ENCODE results near the gene EDA.

The EDA gene

DNA sequence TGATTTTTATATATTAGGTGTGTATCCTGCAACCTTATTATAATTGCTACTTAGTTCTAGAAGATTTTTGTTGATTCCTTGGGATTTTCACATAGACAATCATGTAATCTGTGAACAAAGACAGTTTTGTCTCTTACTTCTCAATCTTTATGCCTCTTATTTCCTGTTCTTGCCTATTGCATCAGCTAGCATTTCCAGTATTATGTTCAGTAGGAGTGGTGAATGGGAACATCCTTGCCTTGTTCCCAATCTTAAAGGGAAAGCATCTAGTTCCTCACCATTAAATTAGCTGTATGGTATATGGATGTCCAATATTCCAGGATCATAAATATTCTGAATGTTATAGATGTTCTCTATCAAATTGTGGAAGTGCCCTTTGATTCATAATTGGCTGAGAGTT lies 392.0 kb downstream of the EDA start:
- Histone ChIP-seq H3K27me3 (ENCODE audit: control insufficient read depth in 5 of 5, insufficient read depth in 4 of 5, low read length in 5 of 5) (peaks cover 0 to 12% (median 5%) of the 10 kb centered on the region in 5 donors), H3K4me1 (ENCODE audit: control insufficient read depth in 5 of 5, insufficient read depth in 5 of 5, low read length in 5 of 5) (no peaks in the 10 kb centered on the region), H3K4me3 (ENCODE audit: low read depth in 1 of 5, low read length in 5 of 5) (no peak overlapping the region), H3K9me3 (ENCODE audit: control insufficient read depth in 5 of 5, low read length in 5 of 5) (peaks cover 0 to 6% (median 3%) of the 10 kb centered on the region in 5 donors), H3K27ac (ENCODE audit: low read depth, low read length) (no peak overlapping the region), H3K9ac (ENCODE audit: low read length in 5 of 5) (no peak overlapping the region), H3K36me3 (ENCODE audit: control insufficient read depth in 5 of 5, insufficient read depth in 5 of 5, low read length in 5 of 5) (no peaks in the 10 kb centered on the region)

DNA sequence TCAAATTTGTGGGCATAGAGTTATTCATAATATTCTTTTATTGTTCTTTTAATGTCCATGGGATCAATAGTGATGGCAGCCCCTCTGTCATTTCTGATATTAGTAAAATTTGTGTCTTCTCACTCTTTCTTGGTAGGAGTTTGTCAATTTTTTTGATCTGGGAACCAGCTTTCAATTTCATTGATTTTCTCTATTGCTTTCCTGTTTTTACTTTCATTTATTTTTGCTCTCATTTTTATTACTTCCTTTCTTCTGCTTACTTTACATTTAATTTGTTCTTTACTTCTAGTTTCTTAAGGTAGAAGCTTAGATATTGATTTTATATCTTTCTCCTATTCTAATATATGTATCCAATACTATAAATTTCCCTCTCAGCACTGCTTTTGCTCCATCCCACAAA lies 393.1 kb downstream of the EDA start:
- H3K27me3 ChIP-seq (ENCODE audit: control insufficient read depth in 5 of 5, insufficient read depth in 4 of 5, low read length in 5 of 5) = peaks cover 6 to 21% (median 11%) of the 10 kb centered on the region in 5 donors
- H3K4me1 ChIP-seq (ENCODE audit: control insufficient read depth in 5 of 5, insufficient read depth in 5 of 5, low read length in 5 of 5) = no peaks in the 10 kb centered on the region
- no peak overlapping the region for H3K27ac ChIP-seq (ENCODE audit: low read depth, low read length)
- H3K9me3 ChIP-seq (ENCODE audit: control insufficient read depth in 5 of 5, low read length in 5 of 5) = peaks cover 0 to 6% (median 3%) of the 10 kb centered on the region in 5 donors
- H3K4me3 ChIP-seq (ENCODE audit: low read depth in 1 of 5, low read length in 5 of 5) = no peak overlapping the region
- H3K36me3 ChIP-seq (ENCODE audit: control insufficient read depth in 5 of 5, insufficient read depth in 5 of 5, low read length in 5 of 5) = no peaks in the 10 kb centered on the region
- H3K9ac ChIP-seq (ENCODE audit: low read length in 5 of 5) = no peak overlapping the region

DNA sequence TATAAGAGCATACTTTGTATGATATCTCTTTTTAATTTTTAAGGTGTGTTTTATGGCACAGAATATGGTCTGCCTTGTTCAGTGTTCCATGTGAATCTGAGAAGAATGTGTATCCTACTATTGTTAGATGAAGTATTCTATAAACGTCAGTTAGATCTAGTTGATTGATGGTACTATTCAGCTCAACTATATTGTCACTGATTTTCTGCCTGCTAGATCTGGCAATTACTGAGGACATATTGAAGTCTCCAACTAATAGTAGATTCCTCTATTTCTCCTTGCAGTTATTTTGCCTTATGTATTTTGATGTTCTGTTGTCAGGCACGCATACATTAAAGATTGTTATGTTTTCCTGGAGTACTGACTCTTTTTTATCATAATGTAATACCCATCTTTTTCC lies 394.1 kb downstream of the EDA start:
- peaks cover 0 to 1% (median 0%) of the 10 kb centered on the region in 5 donors for H3K4me1 ChIP-seq (ENCODE audit: control insufficient read depth in 5 of 5, insufficient read depth in 5 of 5, low read length in 5 of 5)
- H3K27me3 ChIP-seq (ENCODE audit: control insufficient read depth in 5 of 5, insufficient read depth in 4 of 5, low read length in 5 of 5) = peaks cover 6 to 25% (median 11%) of the 10 kb centered on the region in 5 donors
- H3K27ac ChIP-seq (ENCODE audit: low read depth, low read length) = no peak overlapping the region
- no peak overlapping the region for H3K9ac ChIP-seq (ENCODE audit: low read length in 5 of 5)
- H3K36me3 ChIP-seq (ENCODE audit: control insufficient read depth in 5 of 5, insufficient read depth in 5 of 5, low read length in 5 of 5) = no peaks in the 10 kb centered on the region
- peaks cover 0 to 6% (median 3%) of the 10 kb centered on the region in 5 donors for H3K9me3 ChIP-seq (ENCODE audit: control insufficient read depth in 5 of 5, low read length in 5 of 5)
- no peak overlapping the region for H3K4me3 ChIP-seq (ENCODE audit: low read depth in 1 of 5, low read length in 5 of 5)

DNA sequence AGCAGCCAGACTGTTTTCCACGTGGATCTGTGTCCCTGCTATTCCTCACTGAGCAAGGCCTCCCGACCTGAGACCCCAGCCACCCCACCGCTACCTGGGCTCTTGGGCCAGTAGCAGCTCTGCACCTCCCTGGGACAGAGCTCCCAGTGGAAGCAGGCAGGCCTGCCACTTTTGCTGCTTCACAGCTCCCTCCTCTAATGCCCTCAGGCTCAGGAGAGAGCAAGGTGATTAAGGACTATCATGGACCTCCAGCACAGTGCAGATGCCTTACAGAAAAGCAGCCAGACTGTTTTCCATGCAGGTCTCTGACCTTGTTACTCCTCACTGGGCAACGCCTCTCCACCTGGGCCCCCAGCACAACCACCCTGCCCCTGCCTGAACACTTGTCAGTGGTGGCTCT lies 396.8 kb downstream of the EDA start:
- Histone ChIP-seq H3K36me3 (ENCODE audit: control insufficient read depth in 5 of 5, insufficient read depth in 5 of 5, low read length in 5 of 5) (no peaks in the 10 kb centered on the region), H3K4me1 (ENCODE audit: control insufficient read depth in 5 of 5, insufficient read depth in 5 of 5, low read length in 5 of 5) (peaks cover 0 to 1% (median 0%) of the 10 kb centered on the region in 5 donors), H3K4me3 (ENCODE audit: low read depth in 1 of 5, low read length in 5 of 5) (no peak overlapping the region), H3K27ac (ENCODE audit: low read depth, low read length) (no peak overlapping the region), H3K9ac (ENCODE audit: low read length in 5 of 5) (no peak overlapping the region), H3K27me3 (ENCODE audit: control insufficient read depth in 5 of 5, insufficient read depth in 4 of 5, low read length in 5 of 5) (peaks cover 6 to 23% (median 11%) of the 10 kb centered on the region in 5 donors), H3K9me3 (ENCODE audit: control insufficient read depth in 5 of 5, low read length in 5 of 5) (peaks cover 0 to 4% (median 0%) of the 10 kb centered on the region in 5 donors)

DNA sequence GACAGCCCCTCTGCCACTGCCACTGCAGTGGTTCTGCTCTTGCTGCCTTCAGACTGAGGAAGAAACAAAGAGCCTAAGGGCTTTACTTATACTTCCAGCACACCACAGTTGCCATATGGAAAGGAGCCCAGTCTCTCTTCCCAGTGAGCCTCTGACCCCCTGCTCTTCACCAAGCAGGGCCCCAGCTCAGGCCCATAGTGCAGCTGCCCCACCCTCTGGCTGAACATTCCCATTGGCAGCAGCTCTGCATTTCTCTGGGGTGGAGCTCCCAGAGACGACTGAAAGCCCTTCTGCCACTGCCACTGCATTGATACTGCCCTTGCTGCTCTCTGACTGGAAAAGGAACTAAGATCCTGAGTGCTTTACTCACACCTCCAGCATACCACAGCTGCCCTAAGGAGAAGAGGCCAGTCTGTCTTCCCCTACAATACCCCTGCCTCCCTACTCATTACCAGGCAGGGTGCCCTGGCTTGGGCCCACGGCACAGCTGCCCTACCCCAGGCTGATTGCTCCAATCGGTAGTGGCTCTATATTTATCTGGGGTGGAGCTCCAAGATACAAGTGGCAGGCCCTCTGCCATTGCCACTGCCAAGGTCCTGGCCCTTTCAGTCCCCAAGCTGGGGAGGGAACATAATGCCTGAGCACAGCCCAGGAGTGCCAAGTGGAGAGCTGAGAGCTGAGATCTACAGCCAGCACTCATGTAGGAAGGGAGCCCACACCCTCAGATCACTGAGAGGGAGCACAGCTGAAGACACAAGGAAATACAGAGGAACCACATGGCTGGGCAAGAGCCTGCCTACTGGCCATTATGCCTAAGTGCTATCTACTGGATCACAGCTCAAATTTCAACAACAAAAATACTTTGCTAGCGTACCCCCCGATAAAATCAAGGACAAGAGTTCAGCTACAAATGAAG lies 397.8 kb downstream of the EDA start:
- Histone ChIP-seq H3K27ac (ENCODE audit: low read depth, low read length) (no peak overlapping the region), H3K4me1 (ENCODE audit: control insufficient read depth in 5 of 5, insufficient read depth in 5 of 5, low read length in 5 of 5) (peaks cover 0 to 1% (median 0%) of the 10 kb centered on the region in 5 donors), H3K9ac (ENCODE audit: low read length in 5 of 5) (no peak overlapping the region), H3K4me3 (ENCODE audit: low read depth in 1 of 5, low read length in 5 of 5) (no peak overlapping the region), H3K27me3 (ENCODE audit: control insufficient read depth in 5 of 5, insufficient read depth in 4 of 5, low read length in 5 of 5) (peaks cover 6 to 23% (median 11%) of the 10 kb centered on the region in 5 donors), H3K9me3 (ENCODE audit: control insufficient read depth in 5 of 5, low read length in 5 of 5) (peaks cover 0 to 11% (median 0%) of the 10 kb centered on the region in 5 donors), H3K36me3 (ENCODE audit: control insufficient read depth in 5 of 5, insufficient read depth in 5 of 5, low read length in 5 of 5) (no peaks in the 10 kb centered on the region)

DNA sequence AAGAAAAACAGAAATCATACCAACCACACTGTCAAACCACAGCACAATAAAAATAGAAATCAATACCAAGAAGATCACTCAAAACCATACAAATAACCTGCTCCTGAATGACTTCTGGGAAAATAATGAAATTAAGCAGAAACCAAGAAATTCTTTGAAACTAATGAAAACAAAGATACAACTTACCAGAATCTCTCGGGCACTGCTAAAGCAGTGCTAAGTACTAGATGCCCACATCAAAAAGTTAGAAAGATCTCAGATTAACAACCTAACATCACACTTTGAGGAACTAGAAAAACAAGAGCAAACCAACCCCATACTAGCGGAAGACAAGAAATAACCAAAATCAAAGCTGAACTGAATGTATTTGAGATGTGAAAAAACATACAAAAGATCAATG lies 400.6 kb downstream of the EDA start:
- Histone ChIP-seq H3K27ac (ENCODE audit: low read depth, low read length) (no peak overlapping the region), H3K4me1 (ENCODE audit: control insufficient read depth in 5 of 5, insufficient read depth in 5 of 5, low read length in 5 of 5) (peaks cover 0 to 1% (median 0%) of the 10 kb centered on the region in 5 donors), H3K36me3 (ENCODE audit: control insufficient read depth in 5 of 5, insufficient read depth in 5 of 5, low read length in 5 of 5) (no peaks in the 10 kb centered on the region), H3K9me3 (ENCODE audit: control insufficient read depth in 5 of 5, low read length in 5 of 5) (peaks cover 0 to 11% (median 3%) of the 10 kb centered on the region in 5 donors), H3K4me3 (ENCODE audit: low read depth in 1 of 5, low read length in 5 of 5) (no peak overlapping the region), H3K9ac (ENCODE audit: low read length in 5 of 5) (no peak overlapping the region), H3K27me3 (ENCODE audit: control insufficient read depth in 5 of 5, insufficient read depth in 4 of 5, low read length in 5 of 5) (peaks cover 6 to 22% (median 11%) of the 10 kb centered on the region in 5 donors)

DNA sequence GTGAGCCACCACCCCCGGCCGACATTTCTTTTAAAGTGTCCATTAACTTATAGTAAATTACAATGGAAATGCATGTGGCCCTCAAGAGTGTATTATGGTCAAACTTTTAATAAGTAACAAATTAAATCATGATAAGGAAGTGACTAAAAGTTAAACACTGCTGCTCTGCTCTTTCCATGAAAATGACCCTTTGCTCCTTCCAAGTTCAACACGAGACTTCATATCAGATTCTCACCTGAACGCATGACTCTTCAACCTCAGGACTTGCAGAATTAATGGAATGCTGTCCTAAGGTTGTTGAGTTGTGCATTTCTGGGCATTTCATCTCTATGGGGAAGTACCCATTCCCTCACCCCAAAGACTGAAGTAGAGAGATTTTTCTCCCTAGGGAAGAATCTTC lies 406.7 kb downstream of the EDA start:
- Histone ChIP-seq H3K9ac (ENCODE audit: low read length in 5 of 5) (no peak overlapping the region), H3K9me3 (ENCODE audit: control insufficient read depth in 5 of 5, low read length in 5 of 5) (peaks cover 0 to 9% (median 3%) of the 10 kb centered on the region in 5 donors), H3K27me3 (ENCODE audit: control insufficient read depth in 5 of 5, insufficient read depth in 4 of 5, low read length in 5 of 5) (peaks cover 0 to 9% (median 5%) of the 10 kb centered on the region in 5 donors), H3K4me3 (ENCODE audit: low read depth in 1 of 5, low read length in 5 of 5) (no peak overlapping the region), H3K36me3 (ENCODE audit: control insufficient read depth in 5 of 5, insufficient read depth in 5 of 5, low read length in 5 of 5) (no peaks in the 10 kb centered on the region), H3K27ac (ENCODE audit: low read depth, low read length) (no peak overlapping the region), H3K4me1 (ENCODE audit: control insufficient read depth in 5 of 5, insufficient read depth in 5 of 5, low read length in 5 of 5) (peaks cover 0 to 8% (median 0%) of the 10 kb centered on the region in 5 donors)

DNA sequence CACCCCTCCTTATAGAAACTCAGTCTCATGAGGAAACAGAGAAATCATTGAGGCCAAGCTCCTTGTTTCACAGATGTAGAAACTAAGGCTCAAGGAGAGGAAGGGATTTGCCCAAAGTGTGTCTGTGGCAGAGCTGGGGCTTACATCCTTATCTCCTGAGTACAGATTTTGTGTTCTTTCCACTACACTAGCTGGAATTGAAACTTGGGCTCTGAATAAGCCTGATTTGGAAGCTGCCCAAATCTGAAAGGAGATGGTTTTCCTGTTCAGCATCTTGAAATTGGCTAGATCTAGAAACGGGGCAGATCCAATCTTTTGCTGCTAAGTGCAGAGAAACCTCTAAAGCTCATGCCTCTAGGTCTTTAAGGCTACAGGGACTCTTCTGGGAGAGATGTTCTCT lies 409.6 kb downstream of the EDA start:
- Histone ChIP-seq H3K9me3 (ENCODE audit: control insufficient read depth in 5 of 5, low read length in 5 of 5) (no peaks in the 10 kb centered on the region), H3K36me3 (ENCODE audit: control insufficient read depth in 5 of 5, insufficient read depth in 5 of 5, low read length in 5 of 5) (no peaks in the 10 kb centered on the region), H3K4me1 (ENCODE audit: control insufficient read depth in 5 of 5, insufficient read depth in 5 of 5, low read length in 5 of 5) (peaks cover 0 to 8% (median 0%) of the 10 kb centered on the region in 5 donors), H3K9ac (ENCODE audit: low read length in 5 of 5) (no peak overlapping the region), H3K27me3 (ENCODE audit: control insufficient read depth in 5 of 5, insufficient read depth in 4 of 5, low read length in 5 of 5) (peaks cover 0 to 17% (median 15%) of the 10 kb centered on the region in 5 donors), H3K4me3 (ENCODE audit: low read depth in 1 of 5, low read length in 5 of 5) (no peak overlapping the region), H3K27ac (ENCODE audit: low read depth, low read length) (no peak overlapping the region)

DNA sequence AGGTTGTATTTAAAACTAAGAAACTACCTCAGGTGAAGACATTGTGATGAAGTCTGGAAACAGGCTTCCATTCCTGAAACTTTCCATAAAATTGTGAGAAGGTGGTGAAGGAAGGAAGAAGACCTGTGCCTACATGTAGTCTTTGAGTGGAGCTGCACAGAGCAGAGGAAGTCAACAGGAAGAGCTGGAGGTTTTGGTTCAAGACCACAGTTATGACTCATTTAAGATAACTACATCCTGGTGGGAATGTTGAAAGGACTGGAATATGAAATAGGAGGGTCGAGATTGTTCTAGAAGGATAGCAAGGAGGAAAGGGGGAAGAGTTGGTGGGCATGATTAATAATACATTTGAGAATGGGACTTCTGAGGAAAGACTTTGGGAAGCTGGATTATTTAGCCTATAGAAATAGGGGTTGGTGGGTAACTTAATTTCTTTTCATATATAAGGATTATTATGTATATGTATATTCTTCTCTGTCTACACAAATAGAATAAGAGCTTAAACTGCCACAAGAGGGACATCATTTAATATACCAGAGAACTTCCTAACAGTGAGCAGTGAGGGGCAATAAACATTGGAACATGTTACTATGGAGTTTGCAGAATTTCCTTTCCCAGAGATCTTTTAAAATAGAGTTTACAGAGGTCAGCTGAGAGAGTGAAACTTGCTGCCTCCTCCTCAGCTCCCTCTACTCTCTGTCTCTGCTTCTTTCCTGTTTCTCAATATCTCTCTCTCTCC lies 410.4 kb downstream of the EDA start:
- Histone ChIP-seq H3K4me1 (ENCODE audit: control insufficient read depth in 5 of 5, insufficient read depth in 5 of 5, low read length in 5 of 5) (peaks cover 0 to 8% (median 0%) of the 10 kb centered on the region in 5 donors), H3K27ac (ENCODE audit: low read depth, low read length) (no peak overlapping the region), H3K9me3 (ENCODE audit: control insufficient read depth in 5 of 5, low read length in 5 of 5) (no peaks in the 10 kb centered on the region), H3K9ac (ENCODE audit: low read length in 5 of 5) (no peak overlapping the region), H3K4me3 (ENCODE audit: low read depth in 1 of 5, low read length in 5 of 5) (no peak overlapping the region), H3K27me3 (ENCODE audit: control insufficient read depth in 5 of 5, insufficient read depth in 4 of 5, low read length in 5 of 5) (peaks cover 0 to 17% (median 15%) of the 10 kb centered on the region in 5 donors), H3K36me3 (ENCODE audit: control insufficient read depth in 5 of 5, insufficient read depth in 5 of 5, low read length in 5 of 5) (no peaks in the 10 kb centered on the region)

DNA sequence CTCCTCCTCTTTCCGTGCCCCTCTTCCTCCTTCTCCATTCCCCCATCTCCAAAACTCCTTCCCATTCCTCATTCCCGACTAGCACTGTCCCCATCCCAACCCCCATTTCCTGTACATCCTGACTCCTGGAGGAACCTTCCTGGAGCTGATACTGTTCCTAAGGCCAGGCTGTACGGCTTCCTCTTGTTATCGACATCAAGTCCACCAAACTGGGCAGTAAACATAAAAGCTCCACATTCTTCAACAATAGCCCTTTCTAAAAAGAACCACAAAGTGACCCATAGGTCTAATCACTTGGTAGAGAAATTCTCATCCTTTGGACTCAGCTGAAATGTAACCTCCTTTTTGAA lies 410.9 kb downstream of the EDA start:
- Histone ChIP-seq H3K4me1 (ENCODE audit: control insufficient read depth in 5 of 5, insufficient read depth in 5 of 5, low read length in 5 of 5) (peaks cover 0 to 8% (median 0%) of the 10 kb centered on the region in 5 donors), H3K4me3 (ENCODE audit: low read depth in 1 of 5, low read length in 5 of 5) (no peak overlapping the region), H3K9me3 (ENCODE audit: control insufficient read depth in 5 of 5, low read length in 5 of 5) (no peaks in the 10 kb centered on the region), H3K9ac (ENCODE audit: low read length in 5 of 5) (no peak overlapping the region), H3K27ac (ENCODE audit: low read depth, low read length) (no peak overlapping the region), H3K27me3 (ENCODE audit: control insufficient read depth in 5 of 5, insufficient read depth in 4 of 5, low read length in 5 of 5) (peaks cover 0 to 17% (median 15%) of the 10 kb centered on the region in 5 donors), H3K36me3 (ENCODE audit: control insufficient read depth in 5 of 5, insufficient read depth in 5 of 5, low read length in 5 of 5) (no peaks in the 10 kb centered on the region)
